Stomach (tissue), 9 donors: ENCODE measurements around the gene TIGD1. TPM values are rescaled to one million over a fixed set of nuclear protein-coding genes. Genes with fewer than 3 reads are reported as not detected.

ENCODE experiments used
- DNase-seq, 2 donors: peaks; one replicate each; pipeline versions ENCODE4 v3.0.0 to v3.0.0-alpha.2; 2013 to 2019
- H3K27ac ChIP-seq, 5 donors: fragments of 200-600 bp in 4 of 5; sonication (generic) in 4 of 5; one replicate each; pipeline ENCODE4 v1.5.1; 2013 to 2019; ENCODE audit warnings: mild to moderate bottlenecking in 1 of 5, moderate library complexity in 1 of 5
- H3K27me3 ChIP-seq, 3 donors: fragments of 200-600 bp; sonication (generic); one replicate each; pipeline ENCODE4 v1.5.1; 2017 to 2019; ENCODE audit warnings: mixed run types in 1 of 3
- H3K36me3 ChIP-seq, 4 donors: fragments of 200-600 bp; sonication (generic); 1 replicate in 3 of 4; 2 replicates in 1 of 4; pipeline ENCODE4 v1.5.1; 2016 to 2019
- H3K4me1 ChIP-seq, 4 donors: fragments of 200-600 bp; sonication (generic); one replicate each; pipeline ENCODE4 v1.5.1; 2016 to 2019
- H3K4me3 ChIP-seq, 4 donors: fragments of 200-600 bp; sonication (generic) in 3 of 4; one replicate each; pipeline ENCODE4 v1.5.1; 2016 to 2019; ENCODE audit warnings: mild to moderate bottlenecking in 1 of 4
- H3K9me3 ChIP-seq, 4 donors: fragments of 200-600 bp; sonication (generic); one replicate each; pipeline ENCODE4 v1.5.1; 2016 to 2019
- CTCF ChIP-seq, 7 experiments: fragments of 450-650 bp in 4 of 7; fragments of 200-600 bp in 3 of 7; sonication (generic) in 3 of 7; IDR thresholded peaks; one replicate each; pipeline ENCODE4 v1.5.1; 2016 to 2019; ENCODE audit warnings: antibody characterized with exemption in 7 of 7, control low read depth in 2 of 7, mild to moderate bottlenecking in 1 of 7
- EP300 ChIP-seq: sonication (generic); formaldehyde crosslinking; IDR thresholded peaks from one replicate; pipeline ENCODE4 v1.6.1; 2017; ENCODE audit warnings: antibody characterized with exemption
- POLR2A ChIP-seq, 4 donors: fragments of 450-650 bp; IDR thresholded peaks; one replicate each; pipeline ENCODE4 v1.6.1; 2016; ENCODE audit warnings: antibody characterized with exemption in 4 of 4, control low read depth in 2 of 4, mild to moderate bottlenecking in 1 of 4, moderate library complexity in 1 of 4
- POLR2AphosphoS5 ChIP-seq, 3 donors: sonication (generic); formaldehyde crosslinking; IDR thresholded peaks; one replicate each; pipeline ENCODE4 v1.6.1; 2016; ENCODE audit warnings: antibody characterized with exemption in 3 of 3
- WGBS, 5 donors: extraction: QIAGEN DNeasy Blood & Tissue Kit in 3 of 5; methylation state at CpG; one replicate each; pipeline versions ENCODE4 v1.1.5 to v1.1.7; 2013 to 2018; 5-methylcytosine and 5-hydroxymethylcytosine counted together
- intact Hi-C: fragments of 100-400 bp; cut with DNase I; formaldehyde crosslinking; loops from one replicate; pipeline ENCODE4 v1.15.1; 2023; ENCODE audit warnings: low total_unique reads
- polyA plus RNA-seq, 3 donors: library from polyadenylated mRNA; stranded (reverse); fragments of 200-250 nt; gene quantifications; one replicate each; pipeline ENCODE4 v1.2.3, GENCODE V29; 2013
- total RNA-seq, 5 donors: library from RNA; depleted of rRNA; stranded (reverse); fragments of >200 nt; gene quantifications; one replicate each; pipeline versions ENCODE4 v1.1.0 to v1.2.3, GENCODE V29; 2014 to 2016
- donor health status: healthy with polysubstance abuse.
- donor health status: Bipolar disorder and iron deficiency.
- donor health status: healthy.

TIGD1 gene
- total and polyA plus RNA-seq, 8 donors: 1.2 to 14.5 (median 6.1) TPM

- Histone ChIP-seq H3K9me3 (peaks cover 0 to 4% (median 0%) of the 10 kb centered on the region in 4 donors), H3K27ac (no peak overlapping the region), H3K36me3 (peaks cover 0 to 21% (median 10%) of the 10 kb centered on the region in 4 donors), H3K4me1 (peaks cover 5 to 23% (median 10%) of the 10 kb centered on the region in 4 donors), H3K4me3 (no peak overlapping the region), H3K27me3 (peaks cover 0 to 12% (median 0%) of the 10 kb centered on the region in 3 donors)
- DNase-seq: no peak
- intact Hi-C loops: no loop called here
- 81 to 89% (median 87%) methylated on average over 6 of the region's 6 CpGs for WGBS, 5 donors
- TF ChIP-seq CTCF (IDR thresholded peaks at IDR 0.05) (no peak), POLR2AphosphoS5 (IDR thresholded peaks at IDR 0.05) (no peak), EP300 (no peak), POLR2A (IDR thresholded peaks at IDR 0.05) (no peak)
These were observed 5.7 kb downstream of the TIGD1 start for GRCh38 chr2:232544674-232545073.

- WGBS, 5 donors: 89 to 92% (median 91%) methylated on average over 8 to 19 of the region's 19 CpGs
- Histone ChIP-seq H3K9me3 (peaks cover 0 to 2% (median 0%) of the 10 kb centered on the region in 4 donors), H3K27ac (no peak overlapping the region), H3K36me3 (peaks cover 0 to 21% (median 10%) of the 10 kb centered on the region in 4 donors), H3K4me1 (peaks cover 0 to 17% (median 4%) of the 10 kb centered on the region in 4 donors), H3K4me3 (no peak overlapping the region), H3K27me3 (peaks cover 0 to 18% (median 0%) of the 10 kb centered on the region in 3 donors)
- intact Hi-C loops: no loop called here
- no peak for TF ChIP-seq POLR2AphosphoS5 (IDR thresholded peaks at IDR 0.05)
- TF ChIP-seq EP300: no peak
- no peak for TF ChIP-seq CTCF (IDR thresholded peaks at IDR 0.05)
- no peak for TF ChIP-seq POLR2A (IDR thresholded peaks at IDR 0.05)
- DNase-seq: no peak
These were observed 6.3 kb downstream of the TIGD1 start for GRCh38 chr2:232543928-232544631.

DNA sequence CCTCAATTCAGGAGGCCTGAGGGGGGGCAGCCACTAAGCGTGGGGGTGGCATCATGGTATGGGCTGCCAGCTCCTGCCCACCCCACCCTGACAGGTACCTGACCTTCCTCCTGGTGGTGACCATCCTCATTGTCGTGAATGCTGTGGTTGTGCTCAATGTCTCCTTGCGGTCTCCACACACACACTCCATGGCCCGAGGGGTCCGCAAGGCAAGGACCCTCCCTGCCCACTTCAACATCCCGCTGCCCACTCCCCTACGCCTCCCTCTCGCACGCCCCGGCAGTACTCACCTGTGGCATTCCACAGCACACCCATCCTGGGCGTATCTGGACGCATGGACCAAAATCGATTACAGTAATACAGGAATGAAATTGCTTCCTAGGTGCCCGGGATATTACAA is 6.9 kb downstream of the TIGD1 start:
- H3K27ac ChIP-seq: no peak overlapping the region
- peaks cover 0 to 24% (median 0%) of the 10 kb centered on the region in 3 donors for H3K27me3 ChIP-seq
- no peaks in the 10 kb centered on the region for H3K9me3 ChIP-seq
- peaks cover 0 to 15% (median 4%) of the 10 kb centered on the region in 4 donors for H3K4me1 ChIP-seq
- TF ChIP-seq POLR2A (IDR thresholded peaks at IDR 0.05) (no peak), POLR2AphosphoS5 (IDR thresholded peaks at IDR 0.05) (no peak), CTCF (IDR thresholded peaks at IDR 0.05) (no peak)
- DNase-seq: no peak
- intact Hi-C loops: no loop called here
- peaks cover 0 to 21% (median 10%) of the 10 kb centered on the region in 4 donors for H3K36me3 ChIP-seq
- 88 to 97% (median 90%) methylated on average over 13 to 14 of the region's 14 CpGs for WGBS, 5 donors
- no peak overlapping the region for H3K4me3 ChIP-seq

GRCh38 chr2:232542715-232543467 is 7.5 kb downstream of the TIGD1 start:
- no peak for DNase-seq
- Histone ChIP-seq H3K27ac (no peak overlapping the region), H3K9me3 (no peaks in the 10 kb centered on the region), H3K27me3 (peaks cover 0 to 30% (median 0%) of the 10 kb centered on the region in 3 donors), H3K4me1 (peaks cover 0 to 14% (median 3%) of the 10 kb centered on the region in 4 donors), H3K36me3 (peaks cover 0 to 21% (median 10%) of the 10 kb centered on the region in 4 donors), H3K4me3 (no peak overlapping the region)
- no peak for TF ChIP-seq CTCF (IDR thresholded peaks at IDR 0.05)
- TF ChIP-seq EP300: no peak
- no peak for TF ChIP-seq POLR2AphosphoS5 (IDR thresholded peaks at IDR 0.05)
- TF ChIP-seq POLR2A (IDR thresholded peaks at IDR 0.05): no peak
- intact Hi-C loops: no loop called here
- 84 to 92% (median 91%) methylated on average over 17 to 20 of the region's 20 CpGs for WGBS, 5 donors
